IMR-90 (cell line): Measurements from ENCODE around the gene RHBDL1. TPM values are rescaled to one million over a fixed set of nuclear protein-coding genes. Genes with fewer than 3 reads are reported as not detected.

Source experiments
- ATAC-seq: fragments of 200-7000 bp; cut with Tn5 transposase; 2 replicates; pipeline ENCODE4 v1.9.1; 2020; ENCODE audit warnings: low read depth, mild to moderate bottlenecking, moderate library complexity
- BruUV-seq: library from RNA; stranded (reverse); fragments of 400-500 nt; replicated peaks from 2 replicates; lab custom pipeline; 2021; lab: Mats Ljungman, UMichigan
- CTCF ChIA-PET: fragments of 300-600 bp; formaldehyde crosslinking; extraction: SDS; loops from one replicate; lab custom pipeline; 2021; ENCODE audit warnings: antibody characterized with exemption; lab: Yijun Ruan, JAX
- POLR2A ChIA-PET: fragments of 300-600 bp; sonication (Branson Sonifier 250); formaldehyde crosslinking; loops from one replicate; lab custom pipeline; 2022; ENCODE audit warnings: antibody characterized with exemption; ENCODE audit not compliant: unreplicated experiment; lab: Charles Lee
- DNase-seq: peaks from one replicate; pipeline ENCODE4 v3.0.0; 2013
- H2AFZ ChIP-seq: replicated peaks from 2 replicates; pipeline ENCODE3; 2013; ENCODE audit warnings: low read length, mild to moderate bottlenecking; ENCODE audit not compliant: poor library complexity
- H2AK5ac ChIP-seq: 2 replicates; pipeline ENCODE4 v1.6.1; 2013; ENCODE audit warnings: low read depth, low read length, inconsistent platforms
- H2AK9ac ChIP-seq: replicated peaks from 2 replicates; pipeline ENCODE3; 2013; ENCODE audit warnings: mild to moderate bottlenecking, low read depth, low read length, moderate library complexity; ENCODE audit not compliant: poor library complexity
- H2BK120ac ChIP-seq: 2 replicates; pipeline ENCODE4 v1.6.1; 2013; ENCODE audit warnings: low read depth, low read length, inconsistent platforms
- H2BK15ac ChIP-seq: 3 replicates; pipeline ENCODE4 v1.6.1; 2013; ENCODE audit warnings: low read depth, low read length, inconsistent platforms
- H2BK20ac ChIP-seq: 2 replicates; pipeline ENCODE4 v1.6.1; 2013; ENCODE audit warnings: low read depth, mild to moderate bottlenecking, inconsistent platforms, low read length, moderate library complexity
- H2BK5ac ChIP-seq: 2 replicates; pipeline ENCODE4 v1.6.1; 2013; ENCODE audit warnings: mild to moderate bottlenecking, low read depth, low read length, inconsistent platforms; ENCODE audit not compliant: poor library complexity, severe bottlenecking
- H3K14ac ChIP-seq: replicated peaks from 2 replicates; pipeline ENCODE4 v1.6.1; 2013; ENCODE audit warnings: low read depth, low read length, inconsistent platforms
- H3K18ac ChIP-seq: 2 replicates; pipeline ENCODE4 v1.6.1; 2013; ENCODE audit warnings: low read depth, low read length, control low read depth
- H3K23ac ChIP-seq: 2 replicates; pipeline ENCODE4 v1.6.1; 2013; ENCODE audit warnings: low read depth, low read length, inconsistent platforms
- H3K27ac ChIP-seq: 2 replicates; pipeline ENCODE4 v1.5.1; 2013; ENCODE audit warnings: mild to moderate bottlenecking, control low read depth, low read length; ENCODE audit not compliant: insufficient read depth
- H3K27me3 ChIP-seq: 2 replicates; pipeline ENCODE4 v1.6.1; 2013; ENCODE audit warnings: low read length; ENCODE audit not compliant: control insufficient read depth, insufficient read depth
- H3K36me3 ChIP-seq: 2 replicates; pipeline ENCODE4 v1.6.1; 2013; ENCODE audit warnings: low read length, mixed read lengths; ENCODE audit not compliant: control insufficient read depth, insufficient read depth
- H3K4ac ChIP-seq: 2 replicates; pipeline ENCODE4 v1.6.1; 2013; ENCODE audit warnings: low read depth, low read length, inconsistent platforms
- H3K4me1 ChIP-seq: 2 replicates; pipeline ENCODE4 v1.6.1; 2013; ENCODE audit warnings: low read length, mixed read lengths; ENCODE audit not compliant: control insufficient read depth, insufficient read depth
- H3K4me2 ChIP-seq: 2 replicates; pipeline ENCODE4 v1.6.1; 2013; ENCODE audit warnings: low read depth, mild to moderate bottlenecking, control low read depth, low read length, moderate library complexity
- H3K4me3 ChIP-seq: 2 replicates; pipeline ENCODE4 v1.5.1; 2013; ENCODE audit warnings: low read depth, mild to moderate bottlenecking, control low read depth, low read length, moderate library complexity; ENCODE audit not compliant: insufficient read depth
- H3K56ac ChIP-seq: 2 replicates; pipeline ENCODE4 v1.6.1; 2013; ENCODE audit warnings: low read length, inconsistent platforms; ENCODE audit not compliant: insufficient read depth; ENCODE audit errors: extremely low read depth
- H3K79me1 ChIP-seq, 2 experiments: 2 replicates each; pipeline ENCODE4 v1.6.1; 2013; ENCODE audit warnings: low read length in 2 of 2, inconsistent platforms in 1 of 2, low read depth in 1 of 2
- H3K9ac ChIP-seq: 2 replicates; pipeline ENCODE4 v1.6.1; 2013; ENCODE audit warnings: low read depth, low read length, control low read depth
- H3K9me1 ChIP-seq: 2 replicates; pipeline ENCODE4 v1.6.1; 2013; ENCODE audit warnings: low read length, inconsistent platforms; ENCODE audit not compliant: insufficient read depth
- H3K9me3 ChIP-seq: 2 replicates; pipeline ENCODE4 v1.6.1; 2013; ENCODE audit warnings: low read length; ENCODE audit not compliant: control insufficient read depth, insufficient read depth
- H4K20me1 ChIP-seq: 2 replicates; pipeline ENCODE4 v1.6.1; 2013; ENCODE audit warnings: low read length, inconsistent platforms; ENCODE audit not compliant: insufficient read depth
- H4K5ac ChIP-seq: 2 replicates; pipeline ENCODE4 v1.6.1; 2013; ENCODE audit warnings: mild to moderate bottlenecking, low read depth, low read length, control low read depth
- H4K8ac ChIP-seq, 2 experiments: 2 replicates each; pipeline ENCODE4 v1.6.1; 2013; ENCODE audit warnings: low read depth in 2 of 2, low read length in 2 of 2, control low read depth in 1 of 2, inconsistent platforms in 1 of 2
- H4K91ac ChIP-seq: 2 replicates; pipeline ENCODE4 v1.6.1; 2013; ENCODE audit warnings: low read depth, low read length, inconsistent platforms; ENCODE audit not compliant: insufficient read depth
- BHLHE40 ChIP-seq: fragments of 150-350 bp; IDR thresholded peaks from 2 replicates; pipeline ENCODE4 v1.6.1; 2016; ENCODE audit warnings: mild to moderate bottlenecking, low read depth, low read length
- CEBPB ChIP-seq: IDR thresholded peaks from 2 replicates; pipeline ENCODE4 v1.6.1; 2012; ENCODE audit warnings: low read depth, low read length, improper control_type of control experiment
- CHD1 ChIP-seq: IDR thresholded peaks from 2 replicates; pipeline ENCODE4 v1.6.1; 2012; ENCODE audit warnings: low read depth, low read length, improper control_type of control experiment
- CTCF ChIP-seq: conservative IDR thresholded peaks from 2 replicates; pipeline ENCODE4 v1.5.1; 2012; ENCODE audit warnings: mild to moderate bottlenecking, low read depth, low read length, improper control_type of control experiment
- ELK1 ChIP-seq: fragments of 150-350 bp; IDR thresholded peaks from 2 replicates; pipeline ENCODE4 v1.6.1; 2016; ENCODE audit warnings: low read depth, mild to moderate bottlenecking, low read length, moderate library complexity, borderline replicate concordance
- FOS ChIP-seq: fragments of 150-350 bp; IDR thresholded peaks from 2 replicates; pipeline ENCODE4 v1.6.1; 2016; ENCODE audit warnings: low read depth, low read length
- MAFK ChIP-seq: IDR thresholded peaks from 2 replicates; pipeline ENCODE4 v1.6.1; 2012; ENCODE audit warnings: low read depth, low read length, improper control_type of control experiment
- MAZ ChIP-seq: IDR thresholded peaks from 2 replicates; pipeline ENCODE4 v1.6.1; 2012; ENCODE audit warnings: low read depth, mild to moderate bottlenecking, low read length, improper control_type of control experiment, moderate library complexity, borderline replicate concordance
- MXI1 ChIP-seq: IDR thresholded peaks from 2 replicates; pipeline ENCODE4 v1.6.1; 2012; ENCODE audit warnings: low read depth, mild to moderate bottlenecking, low read length, moderate library complexity, borderline replicate concordance
- NFE2L2 ChIP-seq: fragments of 150-350 bp; IDR thresholded peaks from 2 replicates; pipeline ENCODE4 v1.6.1; 2016; ENCODE audit warnings: low read depth, mild to moderate bottlenecking, low read length
- POLR2A ChIP-seq: IDR thresholded peaks from 2 replicates; pipeline ENCODE4 v1.6.1; 2012; ENCODE audit warnings: mild to moderate bottlenecking, low read depth, low read length
- RAD21 ChIP-seq: IDR thresholded peaks from 2 replicates; pipeline ENCODE4 v1.6.1; 2012; ENCODE audit warnings: low read length, improper control_type of control experiment
- RCOR1 ChIP-seq: IDR thresholded peaks from 2 replicates; pipeline ENCODE4 v1.6.1; 2012; ENCODE audit warnings: mild to moderate bottlenecking, low read length, improper control_type of control experiment; ENCODE audit not compliant: insufficient replicate concordance
- RFX5 ChIP-seq: IDR thresholded peaks from 2 replicates; pipeline ENCODE4 v1.8.0; 2012; ENCODE audit warnings: low read depth, mild to moderate bottlenecking, low read length, moderate library complexity
- SMC3 ChIP-seq: fragments of 150-350 bp; IDR thresholded peaks from 2 replicates; pipeline ENCODE4 v1.6.1; 2016; ENCODE audit warnings: low read depth, mild to moderate bottlenecking, antibody characterized with exemption, low read length, moderate library complexity
- USF2 ChIP-seq: fragments of 150-350 bp; IDR thresholded peaks from 2 replicates; pipeline ENCODE4 v1.6.1; 2017; ENCODE audit warnings: mild to moderate bottlenecking, antibody characterized with exemption, low read length, low read depth
- WGBS, 2 experiments: methylation state at CpG; one replicate each; pipeline versions ENCODE4 v1.1.5 to v1.1.7; 2013; ENCODE audit warnings: missing lambda C conversion rate in 2 of 2; ENCODE audit not compliant: insufficient read length in 1 of 2; ENCODE audit errors: extremely low coverage in 2 of 2; 5-methylcytosine and 5-hydroxymethylcytosine counted together
- dilution Hi-C: fragments of 300-500 bp; cut with HindIII; formaldehyde crosslinking; loops from one replicate; pipeline ENCODE4 v1.14.3; 2018; ENCODE audit warnings: low sequenced_read_pairs; ENCODE audit not compliant: unreplicated experiment
- in situ Hi-C: fragments of 300-500 bp; cut with MboI; formaldehyde crosslinking; loops from 3 replicates; pipeline ENCODE4 v1.14.3; 2019; ENCODE audit warnings: low sequenced_read_pairs, inconsistent platforms, mixed read lengths
- intact Hi-C: fragments of 100-400 bp; cut with micrococcal nuclease; formaldehyde crosslinking; loops from 2 replicates; pipeline ENCODE4 v1.10.0; 2022
- polyA plus RNA-seq, 3 experiments: library from polyadenylated mRNA; depleted of rRNA; stranded (reverse); fragments of >200 nt; gene quantifications; 2 replicates each; pipeline ENCODE4 v1.2.3, GENCODE V29; 2012; ENCODE audit warnings: low replicate concordance in 1 of 3
- total RNA-seq: library from RNA; depleted of rRNA; stranded (reverse); fragments of >200 nt; gene quantifications from 2 replicates; pipeline ENCODE4 v1.2.3, GENCODE V29; 2012

Gene RHBDL1
- total and polyA plus RNA-seq, 2 of the 4 experiments (the other 2 are of a cell fraction) = 0.72 to 4.1 TPM

GRCh38 chr16:718922-719321 is 43.5 kb downstream of the RHBDL1 start:
- peaks cover 1% of the 10 kb centered on the region; the same call in 1 of the 2 replicates for H3K36me3 ChIP-seq
- no peaks in the 10 kb centered on the region for H3K27me3 ChIP-seq
- no peak overlapping the region for H3K4me2 ChIP-seq
- no peaks in the 10 kb centered on the region for H3K9me1 ChIP-seq
- H3K9ac ChIP-seq = no peak overlapping the region
- H2AFZ ChIP-seq = peak overlapping the region; percentile 43
- H3K4ac ChIP-seq = no peak overlapping the region
- no peak overlapping the region for H2BK5ac ChIP-seq
- H2AK9ac ChIP-seq = peak overlapping the region; percentile 42
- no peak overlapping the region for H2BK15ac ChIP-seq
- no peak overlapping the region for H3K56ac ChIP-seq
- H3K9me3 ChIP-seq = no peaks in the 10 kb centered on the region
- dilution Hi-C loops = no loop called here
- peaks cover 21% of the 10 kb centered on the region for H3K4me1 ChIP-seq
- in situ Hi-C loops = loop anchor here (25.0 kb wide), 1 partner anchor 343 kb away; the partner anchor contains the start of gene SSTR5
- H2AK5ac ChIP-seq = no peak overlapping the region; the same call in 1 of the 2 replicates
- no TSS peak for BruUV-seq
- no peak overlapping the region for H2BK20ac ChIP-seq
- no peak overlapping the region for H4K5ac ChIP-seq
- ATAC-seq (no peak), DNase-seq (no peak)
- H4K20me1 ChIP-seq = peaks cover 7% of the 10 kb centered on the region
- no peak for TF ChIP-seq CTCF
- no peak for TF ChIP-seq MAZ
- TF ChIP-seq USF2 = no peak
- TF ChIP-seq POLR2A = no peak
- TF ChIP-seq BHLHE40 = no peak
- no peak for TF ChIP-seq NFE2L2
- TF ChIP-seq CHD1 = no peak
- no peak for TF ChIP-seq FOS
- TF ChIP-seq RAD21 = no peak
- no peak for TF ChIP-seq CEBPB
- TF ChIP-seq MXI1 = no peak
- no peak for TF ChIP-seq MAFK
- no peak for TF ChIP-seq RFX5
- TF ChIP-seq ELK1 = no peak
- TF ChIP-seq RCOR1 = no peak
- no peak for TF ChIP-seq SMC3
- H4K91ac ChIP-seq = no peak overlapping the region
- ChIA-PET POLR2A (no interaction called here), CTCF (interaction anchor here (0.6 kb wide), 1 partner anchor 9 kb away, joined by 3 read pairs; no protein-coding TSS in a partner anchor)
- H3K23ac ChIP-seq = no peak overlapping the region
- H3K79me1 ChIP-seq = peaks cover 13 to 23% of the 10 kb centered on the region in 2 experiments
- no peak overlapping the region for H3K14ac ChIP-seq
- H4K8ac ChIP-seq = no peak overlapping the region
- H3K18ac ChIP-seq = no peak overlapping the region
- H3K27ac ChIP-seq = no peak overlapping the region
- H2BK120ac ChIP-seq = no peak overlapping the region
- 86% methylated on average over 5 of the region's 6 CpGs; no CpG with 5 or more reads in 1 of the 2 experiments for WGBS, 2 experiments
- no peak overlapping the region for H3K4me3 ChIP-seq
- intact Hi-C loops = no loop called here
